GM19239 (cell line): ENCODE data around the gene AMY2B.
"Not testable (repeated sequence)": the region's sequence is repeated elsewhere in the genome, so short reads cannot be mapped to it uniquely, and the experiment has no call there.

Experiments used
- DNase-seq: peaks from one replicate; pipeline ENCODE4 v3.0.0; 2011; ENCODE audit warnings: low spot score; ENCODE audit not compliant: insufficient read length
- FAIRE-seq: peaks from 2 replicates; lab custom pipeline; 2011; peaks lifted over from hg19 to GRCh38; lab: Jason Lieb, UNC

AMY2B gene

DNA sequence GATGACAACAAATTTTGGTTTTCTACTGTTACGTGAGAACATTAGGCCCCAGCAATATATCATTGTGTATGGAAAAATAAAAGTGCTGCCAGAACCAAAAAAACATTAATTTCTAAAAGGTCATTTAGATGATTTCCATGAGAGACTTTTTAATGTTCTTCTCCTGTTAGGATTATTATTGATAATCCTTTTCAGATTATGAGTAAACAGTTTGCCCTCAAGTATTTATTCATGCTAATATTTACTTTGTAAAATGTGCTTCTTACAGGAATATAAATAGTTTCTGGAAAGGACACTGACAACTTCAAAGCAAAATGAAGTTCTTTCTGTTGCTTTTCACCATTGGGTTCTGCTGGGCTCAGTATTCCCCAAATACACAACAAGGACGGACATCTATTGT is at the start of gene AMY2B:
TSS of gene AMY2B (plus strand) at position 301 of the 400 bp plus-strand sequence. CDS start at position 315, 14 bp downstream.
- not testable (repeated sequence) for FAIRE-seq, DNase-seq

- DNase-seq (no peak), FAIRE-seq (no peak)
These were observed 48.0 kb upstream of the AMY2B start for GRCh38 chr1:103523346-103523745.

- DNase-seq = no peak
- FAIRE-seq = peak; percentile 39
These were observed 46.2 kb upstream of the AMY2B start for GRCh38 chr1:103525114-103525606.

GRCh38 chr1:103525607-103526507 is 45.5 kb upstream of the AMY2B start, which contains the start of gene RNPC3:
Gene RNPC3 (plus strand): TSS chr1:103525699. CDS start chr1:103526071, 372 bp downstream.
- DNase-seq (peak; percentile 54), FAIRE-seq (peak; percentile 94)

DNA sequence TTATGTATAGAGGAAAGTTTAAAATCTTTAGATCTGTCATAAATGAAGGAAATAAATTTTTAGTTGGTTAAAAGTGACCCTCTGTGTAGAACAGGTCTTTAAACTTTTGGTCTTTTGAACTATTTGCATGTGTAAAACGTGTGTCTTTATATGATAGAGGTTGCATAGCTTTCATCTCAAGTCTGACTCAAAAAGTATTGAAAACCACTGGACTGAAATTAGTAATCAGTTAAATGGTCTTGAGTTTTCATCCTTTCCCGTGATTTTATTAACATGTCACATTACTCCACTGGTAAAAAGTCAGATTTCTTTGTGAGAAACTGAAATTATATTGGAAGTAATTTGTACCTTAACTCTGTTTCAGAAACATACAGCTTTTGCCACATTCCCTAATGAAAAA is 44.1 kb upstream of the AMY2B start:
- FAIRE-seq (no peak), DNase-seq (no peak)

- FAIRE-seq = no peak
- no peak for DNase-seq
These were observed 41.6 kb upstream of the AMY2B start for GRCh38 chr1:103529746-103530145.

- no peak for DNase-seq
- FAIRE-seq = no peak
These were observed 33.2 kb upstream of the AMY2B start for GRCh38 chr1:103538226-103538625.

DNA sequence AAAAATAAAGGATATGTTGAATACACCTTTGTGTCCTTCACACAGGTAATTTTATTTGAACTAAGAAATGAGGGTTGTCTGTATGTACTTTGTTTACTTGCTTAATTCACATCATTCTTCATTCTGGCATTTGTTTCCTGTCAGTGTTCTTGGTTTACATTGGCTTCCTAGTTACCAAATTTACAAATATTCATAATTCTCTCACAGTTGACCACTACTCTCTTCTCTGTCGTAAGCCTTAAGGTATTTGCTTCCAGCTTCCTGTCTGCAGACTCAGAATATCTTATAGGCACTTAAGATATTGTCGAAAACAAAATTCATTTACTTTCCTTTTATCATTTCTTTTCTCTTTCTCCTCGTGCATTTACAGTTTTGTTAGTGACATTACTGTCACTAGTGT is 30.0 kb upstream of the AMY2B start:
- FAIRE-seq (no peak), DNase-seq (no peak)

DNA sequence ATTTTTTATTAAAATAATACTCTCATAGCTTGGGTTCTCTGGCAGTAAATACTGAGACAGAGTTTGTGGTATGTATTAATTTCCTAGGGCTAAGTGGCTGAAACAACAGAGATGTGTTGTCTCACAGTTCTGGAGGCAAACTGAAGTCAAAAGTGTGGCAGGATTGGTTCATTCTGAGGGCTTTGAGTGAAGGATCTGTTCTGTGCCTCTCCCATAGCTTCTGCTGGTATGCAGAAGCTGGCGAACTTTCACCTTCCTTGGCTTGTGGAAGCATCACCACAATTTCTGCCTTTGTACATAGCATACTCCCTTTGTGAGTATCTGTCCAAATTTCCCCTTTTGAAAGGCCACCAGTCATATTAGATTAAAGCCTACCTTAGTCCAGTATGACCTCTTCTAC is 24.9 kb upstream of the AMY2B start:
- DNase-seq = no peak
- no peak for FAIRE-seq

DNA sequence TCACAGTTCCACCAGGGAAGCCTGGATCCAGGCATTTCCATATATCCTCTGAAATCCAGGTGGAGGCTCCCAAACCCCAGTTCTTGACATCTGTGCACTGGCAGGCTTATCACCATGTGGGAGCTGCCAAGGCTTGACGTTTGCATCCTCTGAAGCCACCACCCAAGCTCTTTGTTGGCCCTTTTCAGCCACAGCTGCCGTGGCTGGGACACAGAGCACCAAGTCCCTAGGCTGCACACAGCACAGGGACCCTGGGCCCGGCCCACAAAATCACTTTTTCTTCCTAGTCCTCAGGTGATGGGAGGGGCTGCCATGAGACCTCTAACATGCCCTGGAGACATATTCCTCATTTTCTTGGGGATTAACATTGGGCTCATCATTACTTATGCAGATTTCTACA is 23.5 kb upstream of the AMY2B start:
- DNase-seq (no peak), FAIRE-seq (no peak)

DNA sequence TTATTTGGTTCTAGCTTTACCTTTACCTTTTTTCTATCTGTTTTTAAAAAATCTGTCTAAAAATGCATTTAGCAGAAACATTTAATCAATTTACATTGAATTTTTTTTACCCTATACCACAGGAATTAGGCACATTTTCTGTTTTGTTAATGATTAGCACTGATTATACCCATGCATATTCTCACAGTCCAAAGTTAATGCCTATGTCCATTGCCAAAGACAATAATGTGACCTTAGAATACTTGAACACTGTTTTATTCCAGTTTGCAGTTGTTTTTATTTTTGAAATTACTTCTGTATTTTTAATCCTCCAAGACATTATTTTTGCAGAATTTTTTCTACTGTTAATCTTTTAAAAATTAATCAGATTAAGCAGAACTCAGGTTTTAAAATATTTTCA is 11.0 kb upstream of the AMY2B start:
- DNase-seq (no peak), FAIRE-seq (no peak)

DNA sequence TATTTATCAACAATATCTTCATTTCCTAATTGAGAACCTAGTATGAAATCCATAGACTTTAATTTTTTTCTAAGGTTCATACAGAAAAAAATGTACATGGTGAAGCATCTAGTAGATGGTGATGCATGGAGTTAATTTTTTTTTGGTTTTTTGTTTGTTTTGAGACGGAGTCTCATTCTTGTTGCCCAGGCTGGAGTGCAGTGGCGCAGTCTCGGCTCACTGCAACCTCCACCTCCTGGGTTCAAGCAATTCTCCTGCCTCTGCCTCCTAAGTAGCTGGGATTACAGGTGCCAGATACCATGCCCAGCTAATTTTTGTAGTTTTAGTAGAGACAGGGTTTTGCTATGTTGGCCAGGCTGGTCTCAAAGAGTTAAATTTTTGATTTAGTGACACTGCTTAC is 10.3 kb upstream of the AMY2B start:
- not testable (repeated sequence) for FAIRE-seq, DNase-seq

DNA sequence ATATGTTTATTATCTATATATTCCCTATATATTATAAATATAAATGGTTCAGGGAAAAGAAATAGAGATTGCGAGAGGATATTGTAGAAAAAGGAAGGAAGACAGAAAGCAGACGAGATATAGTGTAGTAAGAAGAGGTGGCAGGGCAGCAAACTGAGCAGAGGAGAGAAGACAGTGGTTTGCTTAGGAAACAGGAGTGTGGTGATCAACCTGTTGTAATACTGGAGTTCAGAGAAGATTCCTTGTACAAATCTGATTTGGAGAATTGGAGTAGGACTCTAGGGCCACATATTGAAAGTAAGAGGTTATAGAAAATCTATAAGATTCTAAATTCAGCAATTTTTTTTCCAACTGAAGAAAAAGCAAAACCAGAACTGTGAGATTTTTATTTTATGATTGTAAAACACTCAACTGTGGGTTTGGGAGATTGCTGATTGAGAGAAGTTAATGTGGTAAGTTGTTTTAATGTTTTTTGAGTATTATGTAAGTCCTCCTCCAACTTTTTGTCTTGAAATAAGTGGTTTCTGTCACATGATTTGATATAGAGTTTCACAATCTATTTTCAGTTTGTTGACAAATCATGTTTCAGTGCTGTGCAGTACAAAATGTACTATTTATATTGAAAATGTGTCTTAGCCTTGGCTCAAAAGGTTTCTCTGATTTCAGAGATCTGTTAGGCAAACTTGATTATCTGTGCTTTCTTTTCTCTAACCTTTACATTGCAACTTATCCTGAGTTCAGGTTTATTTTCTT is 9.6 kb upstream of the AMY2B start:
- FAIRE-seq = peak; percentile 83
- no peak for DNase-seq

GRCh38 chr1:103563056-103563455 is 8.3 kb upstream of the AMY2B start:
- DNase-seq (no peak), FAIRE-seq (no peak)

GRCh38 chr1:103569493-103569892 is 1.9 kb upstream of the AMY2B start:
- DNase-seq (no peak), FAIRE-seq (no peak)

- DNase-seq (no peak), FAIRE-seq (peak; percentile 28)
These were observed 4.7 kb downstream of the AMY2B start for GRCh38 chr1:103576065-103576464.

- FAIRE-seq, DNase-seq: not testable (repeated sequence)
These were observed 5.4 kb downstream of the AMY2B start for GRCh38 chr1:103576784-103577183.

DNA sequence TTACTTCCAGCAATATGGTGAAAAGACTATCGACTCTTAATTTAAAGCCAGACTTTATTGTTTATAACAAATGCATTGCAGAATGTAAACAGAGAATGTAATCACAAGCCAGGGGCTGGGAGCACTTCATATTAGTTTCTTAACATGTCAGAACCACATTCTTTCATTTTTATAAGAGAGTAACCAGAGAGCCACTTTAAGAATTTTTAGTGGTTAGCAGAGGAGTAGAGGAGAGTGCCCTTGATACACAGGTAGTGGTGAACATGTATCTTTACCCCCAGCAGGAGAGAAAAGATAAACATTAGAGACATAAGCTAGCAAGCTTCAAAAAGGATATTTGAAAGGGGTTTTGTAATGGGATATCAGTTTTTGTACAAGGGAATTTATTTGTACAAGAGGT is 11.1 kb downstream of the AMY2B start:
- DNase-seq (no peak), FAIRE-seq (no peak)

DNA sequence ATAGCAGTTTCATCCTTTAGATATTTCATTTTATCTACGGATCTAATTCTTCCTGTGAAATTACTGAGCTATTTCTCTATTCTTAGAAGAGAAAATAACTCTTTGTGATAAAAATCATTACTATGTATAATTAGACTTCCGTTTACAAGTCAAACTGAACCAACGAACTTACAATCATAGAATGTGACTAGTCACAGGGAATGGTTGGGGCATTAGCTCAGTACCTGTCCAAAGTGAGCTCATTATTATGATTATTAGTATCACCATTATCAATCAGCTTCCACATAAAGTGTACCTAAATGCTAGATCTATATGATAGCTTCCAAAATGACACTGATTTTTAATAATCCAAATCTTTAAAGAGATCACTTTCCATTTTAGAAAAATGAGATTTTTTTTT is 12.5 kb downstream of the AMY2B start:
- DNase-seq (no peak), FAIRE-seq (no peak)

DNA sequence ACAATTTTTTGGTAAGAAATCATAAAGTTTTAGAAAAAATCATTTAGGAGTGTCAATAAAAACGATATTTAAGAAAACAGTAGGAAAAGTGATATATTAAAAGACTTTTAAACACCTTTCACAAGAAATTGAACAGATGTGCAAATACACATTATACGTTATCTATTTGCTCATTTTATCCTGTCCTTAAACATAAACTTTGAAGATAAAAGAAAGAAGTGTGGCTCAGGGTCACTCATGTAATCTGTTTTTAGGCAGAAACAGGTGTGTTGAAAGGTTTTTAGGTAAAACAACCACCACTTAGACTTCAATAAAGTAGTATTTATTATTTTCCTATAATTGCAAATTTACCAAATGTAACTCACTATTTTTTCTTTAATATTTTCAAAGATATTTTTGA is 13.1 kb downstream of the AMY2B start:
- FAIRE-seq (no peak), DNase-seq (no peak)

DNA sequence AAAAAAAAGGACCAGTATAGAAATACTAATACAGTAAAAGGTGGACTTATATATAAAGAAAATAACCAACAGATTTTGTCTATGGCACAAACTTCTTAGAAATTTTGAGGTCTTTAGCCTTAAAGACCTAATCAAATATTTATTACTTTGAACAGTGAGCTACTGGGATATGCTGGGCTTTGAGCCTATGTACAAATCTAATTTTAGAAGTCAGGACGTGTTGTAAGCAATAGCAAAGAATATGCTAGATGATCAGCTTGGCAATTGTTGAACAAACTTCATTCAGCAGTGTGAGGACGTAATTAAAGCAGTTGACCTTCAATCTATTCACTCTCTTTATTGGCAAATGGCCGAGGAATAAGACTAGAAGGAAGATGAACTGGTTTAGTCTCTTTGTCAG is 31.4 kb downstream of the AMY2B start:
- DNase-seq = not testable (repeated sequence)
- peak; percentile 72 for FAIRE-seq
